Endothelial cell (in vitro differentiated cells): ENCODE data around the gene FAM47C. TPM values are rescaled to one million over a fixed set of nuclear protein-coding genes. Genes with fewer than 3 reads are reported as not detected.
"Not testable (repeated sequence)": the region's sequence is repeated elsewhere in the genome, so short reads cannot be mapped to it uniquely, and the experiment has no call there.

Experiments
- DNase-seq: peaks from one replicate; pipeline ENCODE4 v3.0.0; 2021; ENCODE audit warnings: low spot score
- H3K27ac Mint-ChIP-seq: one replicate; pipeline ENCODE4 v1.8.0; 2021; ENCODE audit warnings: mixed read lengths, inconsistent platforms; ENCODE audit not compliant: unreplicated experiment
- H3K27me3 Mint-ChIP-seq: one replicate; pipeline ENCODE4 v1.8.0; 2021; ENCODE audit warnings: mild to moderate bottlenecking, moderate library complexity, mixed read lengths, inconsistent platforms; ENCODE audit not compliant: unreplicated experiment
- H3K36me3 Mint-ChIP-seq: one replicate; pipeline ENCODE4 v1.8.0; 2021; ENCODE audit warnings: mild to moderate bottlenecking, low read depth, mixed read lengths, inconsistent platforms; ENCODE audit not compliant: unreplicated experiment
- H3K4me1 Mint-ChIP-seq: one replicate; pipeline ENCODE4 v1.8.0; 2021; ENCODE audit warnings: mild to moderate bottlenecking, mixed read lengths, inconsistent platforms; ENCODE audit not compliant: unreplicated experiment
- H3K4me3 Mint-ChIP-seq: one replicate; pipeline ENCODE4 v1.8.0; 2021; ENCODE audit warnings: mild to moderate bottlenecking, mixed read lengths, inconsistent platforms; ENCODE audit not compliant: unreplicated experiment
- H3K9me3 Mint-ChIP-seq: one replicate; pipeline ENCODE4 v1.8.0; 2021; ENCODE audit warnings: mixed read lengths, inconsistent platforms; ENCODE audit not compliant: unreplicated experiment
- total RNA-seq: library from RNA; stranded (reverse); fragmentation: NEBNext Ultra II Directional; extraction: Animal tissue kit (Norgen Biotek cat#: 25700); gene quantifications from one replicate; pipeline ENCODE4 v1.2.1, GENCODE V29; 2021; ENCODE audit not compliant: unreplicated experiment
- TF ChIP-seq, protein P1 (sequence below): fragments of 200-600 bp; sonication (generic); IDR thresholded peaks from one replicate; pipeline ENCODE4 v1.5.0; 2021; ENCODE audit warnings: antibody characterized with exemption; ENCODE audit not compliant: unreplicated experiment

Gene FAM47C
- total RNA-seq, 1 donor from 2014 or later, result 0.18 TPM

GRCh38 chrX:37000140-37000539, 8.0 kb upstream of the FAM47C start:
- no peak overlapping the region for H3K27ac Mint-ChIP-seq
- TF ChIP-seq, protein P1, sequence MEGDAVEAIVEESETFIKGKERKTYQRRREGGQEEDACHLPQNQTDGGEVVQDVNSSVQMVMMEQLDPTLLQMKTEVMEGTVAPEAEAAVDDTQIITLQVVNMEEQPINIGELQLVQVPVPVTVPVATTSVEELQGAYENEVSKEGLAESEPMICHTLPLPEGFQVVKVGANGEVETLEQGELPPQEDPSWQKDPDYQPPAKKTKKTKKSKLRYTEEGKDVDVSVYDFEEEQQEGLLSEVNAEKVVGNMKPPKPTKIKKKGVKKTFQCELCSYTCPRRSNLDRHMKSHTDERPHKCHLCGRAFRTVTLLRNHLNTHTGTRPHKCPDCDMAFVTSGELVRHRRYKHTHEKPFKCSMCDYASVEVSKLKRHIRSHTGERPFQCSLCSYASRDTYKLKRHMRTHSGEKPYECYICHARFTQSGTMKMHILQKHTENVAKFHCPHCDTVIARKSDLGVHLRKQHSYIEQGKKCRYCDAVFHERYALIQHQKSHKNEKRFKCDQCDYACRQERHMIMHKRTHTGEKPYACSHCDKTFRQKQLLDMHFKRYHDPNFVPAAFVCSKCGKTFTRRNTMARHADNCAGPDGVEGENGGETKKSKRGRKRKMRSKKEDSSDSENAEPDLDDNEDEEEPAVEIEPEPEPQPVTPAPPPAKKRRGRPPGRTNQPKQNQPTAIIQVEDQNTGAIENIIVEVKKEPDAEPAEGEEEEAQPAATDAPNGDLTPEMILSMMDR, result no peak
- peaks cover under 1% of the 10 kb centered on the region for H3K4me1 Mint-ChIP-seq
- H3K4me3 Mint-ChIP-seq, result no peak overlapping the region
- H3K9me3 Mint-ChIP-seq, result no peaks in the 10 kb centered on the region
- H3K36me3 Mint-ChIP-seq, result no peaks in the 10 kb centered on the region
- H3K27me3 Mint-ChIP-seq, result no peaks in the 10 kb centered on the region
- no peak for DNase-seq

GRCh38 chrX:37010496-37010895, 2.3 kb downstream of the FAM47C start:
- no peak overlapping the region for H3K4me3 Mint-ChIP-seq
- peaks cover 4% of the 10 kb centered on the region for H3K36me3 Mint-ChIP-seq
- H3K27me3 Mint-ChIP-seq, result no peaks in the 10 kb centered on the region
- no peaks in the 10 kb centered on the region for H3K4me1 Mint-ChIP-seq
- TF ChIP-seq, protein P1, result no peak
- DNase-seq, result no peak
- H3K9me3 Mint-ChIP-seq, result peaks cover 4% of the 10 kb centered on the region
- H3K27ac Mint-ChIP-seq, result no peak overlapping the region

DNA sequence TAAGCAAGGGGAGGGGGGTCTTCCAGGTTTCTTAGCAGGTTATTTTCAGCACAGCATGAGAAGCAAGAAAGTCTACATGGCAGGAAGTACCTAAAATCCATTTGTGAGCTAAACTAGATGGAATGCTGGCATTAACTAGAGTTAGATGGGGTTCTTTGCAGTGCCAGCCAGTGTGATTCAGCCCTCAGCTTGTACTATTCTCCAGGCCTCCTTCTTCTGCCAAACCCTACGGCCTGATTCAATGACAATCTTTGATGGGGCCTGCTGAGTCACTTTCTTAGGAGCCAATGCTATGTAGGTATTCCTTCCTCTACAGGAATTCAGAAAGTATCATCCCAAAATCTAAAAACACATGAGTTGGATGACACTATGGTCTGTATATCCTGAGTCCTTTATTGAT, 26.1 kb downstream of the FAM47C start:
- not testable (repeated sequence) for H3K4me3 Mint-ChIP-seq, H3K27me3 Mint-ChIP-seq, H3K4me1 Mint-ChIP-seq, H3K27ac Mint-ChIP-seq, DNase-seq, H3K36me3 Mint-ChIP-seq, H3K9me3 Mint-ChIP-seq

- not testable (repeated sequence) for DNase-seq, H3K27ac Mint-ChIP-seq, H3K27me3 Mint-ChIP-seq, H3K36me3 Mint-ChIP-seq, H3K4me3 Mint-ChIP-seq, H3K9me3 Mint-ChIP-seq, H3K4me1 Mint-ChIP-seq
Measured at GRCh38 chrX:37036674-37037220, 28.6 kb downstream of the FAM47C start.

DNA sequence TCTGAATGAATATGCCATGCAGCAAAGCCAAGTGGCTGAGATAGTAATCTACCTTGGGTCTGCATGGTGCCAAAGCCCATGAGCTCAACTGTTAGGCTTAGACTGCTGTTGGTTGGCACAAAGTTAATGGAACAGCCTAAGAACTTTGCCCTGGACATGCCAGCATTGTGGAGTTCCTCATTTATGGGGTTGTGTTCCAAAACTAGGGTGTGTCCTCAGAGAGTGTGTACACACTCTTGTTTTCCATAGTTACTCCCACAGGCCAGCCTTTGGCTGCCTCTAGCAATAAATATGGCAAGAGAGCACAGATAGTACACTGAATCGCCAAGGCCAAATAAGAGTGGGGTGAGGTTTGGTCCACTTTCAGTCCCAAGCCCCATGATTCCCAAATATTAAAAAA, 30.6 kb downstream of the FAM47C start:
- H3K27me3 Mint-ChIP-seq, H3K4me3 Mint-ChIP-seq, H3K9me3 Mint-ChIP-seq, H3K27ac Mint-ChIP-seq, DNase-seq, H3K4me1 Mint-ChIP-seq, H3K36me3 Mint-ChIP-seq: not testable (repeated sequence)

DNA sequence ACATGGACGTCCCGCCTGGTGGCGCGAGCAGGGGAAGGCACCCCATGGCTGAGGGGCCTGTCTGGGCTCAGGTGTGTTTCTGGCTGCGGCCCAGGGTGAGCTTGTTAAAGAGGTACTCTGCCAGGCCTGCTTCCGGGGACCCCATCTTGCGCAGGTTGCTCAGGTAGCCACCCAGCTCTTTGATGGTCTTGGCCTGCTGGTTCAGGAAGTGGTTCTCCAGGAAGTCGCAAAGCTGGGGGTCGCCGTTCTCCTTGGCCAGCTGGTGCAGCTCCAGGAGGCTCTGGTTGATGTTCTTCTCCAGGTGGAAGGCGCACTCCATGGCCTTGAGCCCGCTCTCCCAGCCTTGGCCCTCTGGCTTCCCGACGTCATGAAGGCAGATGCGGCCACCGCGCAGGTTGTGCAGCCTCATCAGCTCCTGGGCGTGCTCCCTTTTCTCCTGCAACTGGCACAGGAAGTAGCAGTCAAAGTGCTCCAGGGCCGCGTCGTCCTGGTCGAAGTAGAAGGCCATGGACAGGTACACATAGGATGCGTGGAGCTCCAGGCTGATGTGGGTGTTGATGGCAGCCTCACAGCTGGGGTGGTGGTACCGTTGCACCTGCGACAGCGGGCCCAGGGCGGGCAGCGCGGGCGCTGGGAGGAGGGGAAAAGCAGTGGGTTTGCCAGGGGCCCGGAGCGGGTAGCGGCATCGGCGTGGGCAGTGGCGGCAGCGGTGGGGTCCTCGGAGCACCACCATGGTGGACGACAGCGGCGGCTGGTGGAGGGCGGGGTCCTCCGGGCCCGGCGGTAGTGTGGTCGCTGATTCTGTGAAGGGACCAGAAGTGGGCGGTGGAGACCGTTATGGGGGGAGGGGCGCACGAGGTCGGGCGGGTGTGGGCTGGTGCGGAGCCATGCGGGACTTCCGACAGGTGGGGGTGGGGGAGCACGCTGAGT, 35.1 kb downstream of the FAM47C start:
- H3K27ac Mint-ChIP-seq, H3K4me1 Mint-ChIP-seq: not testable (repeated sequence)

DNA sequence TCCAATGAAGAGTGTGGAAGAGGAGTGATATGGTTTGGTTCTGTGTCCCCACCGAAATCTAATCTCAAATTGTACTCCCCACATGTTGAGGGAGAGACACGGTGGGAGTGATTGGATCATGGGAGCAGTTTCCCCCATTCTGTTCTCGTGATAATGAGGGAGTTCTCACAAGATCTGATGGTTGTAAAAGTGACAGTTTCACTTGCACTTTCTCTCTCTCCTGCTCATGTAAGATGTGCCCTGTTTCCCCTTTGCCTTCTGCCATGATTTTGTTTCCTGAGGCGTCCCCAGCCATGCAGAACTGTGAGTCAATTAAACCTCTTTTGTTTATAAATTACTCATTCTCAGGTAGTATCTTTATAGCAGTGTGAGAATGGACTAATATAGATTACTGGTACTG, 39.6 kb downstream of the FAM47C start:
- no peaks in the 10 kb centered on the region for H3K27me3 Mint-ChIP-seq
- no peak for DNase-seq
- no peak overlapping the region for H3K4me3 Mint-ChIP-seq
- no peaks in the 10 kb centered on the region for H3K4me1 Mint-ChIP-seq
- no peak overlapping the region for H3K27ac Mint-ChIP-seq
- H3K9me3 Mint-ChIP-seq, result no peaks in the 10 kb centered on the region
- H3K36me3 Mint-ChIP-seq, result no peaks in the 10 kb centered on the region
- TF ChIP-seq, protein P1, result no peak

More for the DNA sequence above, 35.1 kb downstream of the FAM47C start:
- not testable (repeated sequence) for DNase-seq, H3K27me3 Mint-ChIP-seq, H3K36me3 Mint-ChIP-seq, H3K4me3 Mint-ChIP-seq, H3K9me3 Mint-ChIP-seq

GRCh38 chrX:37057572-37057971, 49.4 kb downstream of the FAM47C start:
- H3K27ac Mint-ChIP-seq, DNase-seq, H3K36me3 Mint-ChIP-seq, H3K9me3 Mint-ChIP-seq, H3K27me3 Mint-ChIP-seq, H3K4me3 Mint-ChIP-seq, H3K4me1 Mint-ChIP-seq: not testable (repeated sequence)
